ENCODE results near the gene BGLAP. TPM values are rescaled to one million over a fixed set of nuclear protein-coding genes. Genes with fewer than 3 reads are reported as not detected.

BGLAP gene
- total RNA-seq, 3 donors from 2014 or later = 1.4 to 4.6 (median 2.4) TPM

DNA sequence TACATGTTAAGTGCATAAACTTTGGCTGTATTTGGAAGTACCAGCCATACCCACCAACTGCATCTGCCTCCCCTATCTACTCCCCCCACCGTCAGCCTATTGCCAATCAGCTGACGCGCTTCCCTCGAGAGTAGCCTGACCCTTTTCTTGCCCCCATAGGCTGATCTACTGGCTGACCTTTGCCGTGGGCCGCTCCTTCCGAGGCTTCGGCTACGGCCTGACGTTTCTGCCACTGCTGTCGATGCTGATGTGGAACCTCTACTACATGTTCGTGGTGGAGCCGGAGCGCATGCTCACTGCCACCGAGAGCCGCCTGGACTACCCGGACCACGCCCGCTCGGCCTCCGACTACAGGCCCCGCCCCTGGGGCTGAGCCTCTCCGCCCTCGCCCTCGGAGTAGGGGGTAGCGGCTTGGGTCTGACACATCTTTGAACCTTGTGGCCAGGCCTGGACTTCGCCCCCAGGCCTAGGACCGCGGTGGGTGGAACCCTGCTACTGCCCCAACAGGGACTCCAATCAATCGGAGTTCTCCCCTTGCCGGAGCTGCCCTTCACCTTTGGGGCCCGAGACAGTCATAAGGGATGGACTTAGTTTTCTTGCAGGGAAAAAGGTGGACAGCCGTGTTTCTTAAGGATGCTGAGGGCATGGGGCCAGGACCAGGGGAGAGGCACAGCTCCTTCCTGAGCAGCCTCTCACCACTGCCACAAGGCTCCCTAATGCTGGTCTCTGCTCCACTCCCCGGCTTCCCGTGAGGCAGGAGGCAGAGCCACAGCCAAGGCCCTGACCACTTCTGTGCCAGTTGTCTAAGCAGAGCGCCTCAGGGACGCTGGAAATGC, 49.5 kb downstream of the BGLAP start:
- TF ChIP-seq, protein P1, sequence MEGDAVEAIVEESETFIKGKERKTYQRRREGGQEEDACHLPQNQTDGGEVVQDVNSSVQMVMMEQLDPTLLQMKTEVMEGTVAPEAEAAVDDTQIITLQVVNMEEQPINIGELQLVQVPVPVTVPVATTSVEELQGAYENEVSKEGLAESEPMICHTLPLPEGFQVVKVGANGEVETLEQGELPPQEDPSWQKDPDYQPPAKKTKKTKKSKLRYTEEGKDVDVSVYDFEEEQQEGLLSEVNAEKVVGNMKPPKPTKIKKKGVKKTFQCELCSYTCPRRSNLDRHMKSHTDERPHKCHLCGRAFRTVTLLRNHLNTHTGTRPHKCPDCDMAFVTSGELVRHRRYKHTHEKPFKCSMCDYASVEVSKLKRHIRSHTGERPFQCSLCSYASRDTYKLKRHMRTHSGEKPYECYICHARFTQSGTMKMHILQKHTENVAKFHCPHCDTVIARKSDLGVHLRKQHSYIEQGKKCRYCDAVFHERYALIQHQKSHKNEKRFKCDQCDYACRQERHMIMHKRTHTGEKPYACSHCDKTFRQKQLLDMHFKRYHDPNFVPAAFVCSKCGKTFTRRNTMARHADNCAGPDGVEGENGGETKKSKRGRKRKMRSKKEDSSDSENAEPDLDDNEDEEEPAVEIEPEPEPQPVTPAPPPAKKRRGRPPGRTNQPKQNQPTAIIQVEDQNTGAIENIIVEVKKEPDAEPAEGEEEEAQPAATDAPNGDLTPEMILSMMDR (IDR thresholded peaks at IDR 0.05) = no peak
- intact Hi-C loops (cut with DNase I, micrococcal nuclease) = no loop called here
- no peaks in the 10 kb centered on the region for H3K4me1 ChIP-seq (ENCODE audit: low read depth)

More for the DNA sequence above, 49.5 kb downstream of the BGLAP start:
- Histone ChIP-seq H3K9me3 (no peaks in the 10 kb centered on the region), H3K36me3 (ENCODE audit: low read depth) (no peaks in the 10 kb centered on the region), H3K4me3 (peak overlapping the region; percentile 6)
- ATAC-seq (peak; percentile 95), DNase-seq (peak; percentile 92 to 93 (median 92))

Other genes starting within 250 kb of the BGLAP start
- 100 to 1,000 TPM; 144 to 203 (median 164) TPM for gene SSR2, start 221.2 kb upstream of the BGLAP start, total RNA-seq
- 10 to 100 TPM; 23.7 to 36.9 (median 23.9) TPM for gene UBQLN4, start 188.4 kb upstream of the BGLAP start, total RNA-seq
- 10 to 100 TPM; 49.8 to 73.4 (median 60.7) TPM for gene LAMTOR2, start 187.4 kb upstream of the BGLAP start, total RNA-seq
- 100 to 1,000 TPM in 2 of 3 donors, 10 to 100 TPM in 1; 85.1 to 242 (median 158) TPM for gene RAB25, start 181.0 kb upstream of the BGLAP start, total RNA-seq
- gene MEX3A, start 159.7 kb upstream of the BGLAP start, total RNA-seq = 1 to 10 TPM in 1 of 3 donors, under 1 TPM in 2; 0.32 to 2.5 (median 0.66) TPM
- 100 to 1,000 TPM; 263 to 334 (median 308) TPM for gene LMNA, start 127.5 kb upstream of the BGLAP start, total RNA-seq
- gene SEMA4A, start 88.6 kb upstream of the BGLAP start, total RNA-seq = 1 to 10 TPM; 2.1 to 7.6 (median 5.5) TPM
- gene SLC25A44, start 48.1 kb upstream of the BGLAP start, total RNA-seq = 10 to 100 TPM; 19.8 to 31.1 (median 24.8) TPM
- gene PMF1, start 29.2 kb upstream of the BGLAP start, total RNA-seq = 10 to 100 TPM; 38.1 to 46.8 (median 43.6) TPM
- gene PAQR6, start 5.9 kb downstream of the BGLAP start, total RNA-seq = 1 to 10 TPM; 1.5 to 6.2 (median 1.9) TPM
- gene SMG5, start 40.6 kb downstream of the BGLAP start, total RNA-seq = 10 to 100 TPM; 72.9 to 89.5 (median 81.1) TPM
- gene TMEM79, start 42.1 kb downstream of the BGLAP start, total RNA-seq = 1 to 10 TPM; 3.9 to 6.0 (median 4.1) TPM
- gene GLMP, start 53.5 kb downstream of the BGLAP start, total RNA-seq = 10 to 100 TPM; 33.0 to 50.1 (median 35.3) TPM
- not detected for gene VHLL, start 57.1 kb downstream of the BGLAP start, total RNA-seq
- 100 to 1,000 TPM; 117 to 157 (median 133) TPM for gene CCT3, start 96.1 kb downstream of the BGLAP start, total RNA-seq
- gene TSACC, start 96.3 kb downstream of the BGLAP start, total RNA-seq = under 1 TPM in 1 of 3 donors, not detected in 2; 0.87 TPM
- gene RHBG, start 127.0 kb downstream of the BGLAP start, total RNA-seq = not detected

All from mucosa of descending colon (tissue), 3 donors.